Stromal cell of bone marrow (primary cell): ENCODE results near the gene KAT2A.
"Not testable (repeated sequence)": the region's sequence is repeated elsewhere in the genome, so short reads cannot be mapped to it uniquely, and the experiment has no call there.

Experiments
- DNase-seq: peaks from one replicate; pipeline ENCODE4 v3.0.0-alpha.2; 2012; ENCODE audit warnings: low read depth

Gene KAT2A

DNA sequence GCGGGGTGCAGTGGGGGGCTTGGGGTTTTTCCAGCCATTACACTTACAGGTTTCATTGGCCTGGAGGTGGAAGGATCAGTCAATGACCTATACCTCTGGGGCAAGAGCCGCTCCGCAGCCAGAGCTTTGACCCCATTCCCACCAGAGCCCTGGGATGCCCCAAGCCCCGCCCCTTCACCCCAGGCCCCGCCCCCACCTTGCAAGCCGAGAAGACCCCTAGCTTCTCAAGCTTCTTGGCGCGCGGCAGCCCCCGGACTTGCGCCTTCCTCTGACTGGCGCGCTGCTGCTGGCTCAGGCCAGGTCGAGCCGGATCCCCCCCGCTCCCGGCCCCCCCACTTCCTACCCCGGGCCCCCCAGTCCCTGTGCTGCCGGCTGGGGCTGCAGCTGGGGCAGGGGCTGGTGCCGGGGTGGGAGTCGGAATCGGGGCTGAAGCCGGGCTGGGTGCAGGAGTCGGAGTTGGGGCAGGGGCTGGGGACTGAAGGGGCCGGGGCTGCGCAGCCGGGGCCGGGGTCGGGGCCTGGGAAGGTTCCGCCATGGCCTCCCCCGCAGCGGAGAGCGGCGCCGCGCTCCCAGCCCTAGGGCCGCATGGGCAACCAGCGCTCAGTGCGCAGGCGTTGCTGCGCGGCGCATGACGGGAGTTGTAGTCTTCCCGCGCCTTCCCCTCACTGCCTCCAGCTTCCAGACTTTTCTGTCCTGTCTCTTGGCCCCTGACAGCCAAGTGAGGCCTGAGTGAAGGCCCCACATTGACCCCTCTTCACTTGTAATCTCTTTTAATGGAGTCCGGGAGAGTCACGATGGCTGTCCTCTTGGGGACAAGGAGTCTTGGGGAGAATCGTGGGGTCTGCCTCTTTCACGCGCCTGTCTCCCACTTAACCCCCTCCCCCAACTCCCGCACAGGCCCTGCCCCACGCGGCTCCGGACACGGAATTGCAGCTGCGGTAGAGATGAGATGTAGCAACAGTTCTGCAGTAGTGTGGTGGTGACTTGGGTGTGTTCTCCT lies at the start of gene KAT2A:
Gene KAT2A (minus strand): TSS at position 598 of the 1,000 bp plus-strand sequence. CDS start 63 bp downstream, at position 535.
- peak; percentile 69 for DNase-seq

DNA sequence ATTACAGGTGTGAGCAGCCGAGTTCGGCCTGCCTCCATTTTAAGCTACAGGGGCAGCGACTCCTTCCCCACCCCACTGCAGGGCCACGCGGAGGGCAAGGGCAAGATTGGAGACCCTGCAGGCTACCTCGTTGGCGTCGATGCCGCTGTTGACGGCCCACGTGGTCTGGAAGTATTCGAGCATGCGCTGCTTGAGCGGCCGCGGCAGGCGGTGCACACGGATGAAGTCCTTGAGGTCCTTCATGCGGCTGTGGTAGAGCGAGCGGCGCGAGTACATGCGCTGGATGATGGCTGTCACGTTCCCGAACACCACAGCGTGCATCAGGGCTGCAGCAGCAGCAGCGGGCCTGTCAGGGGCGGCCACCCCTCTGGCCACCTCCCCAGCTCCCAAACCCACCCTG lies 48.2 kb upstream of the KAT2A start:
- DNase-seq: no peak

DNA sequence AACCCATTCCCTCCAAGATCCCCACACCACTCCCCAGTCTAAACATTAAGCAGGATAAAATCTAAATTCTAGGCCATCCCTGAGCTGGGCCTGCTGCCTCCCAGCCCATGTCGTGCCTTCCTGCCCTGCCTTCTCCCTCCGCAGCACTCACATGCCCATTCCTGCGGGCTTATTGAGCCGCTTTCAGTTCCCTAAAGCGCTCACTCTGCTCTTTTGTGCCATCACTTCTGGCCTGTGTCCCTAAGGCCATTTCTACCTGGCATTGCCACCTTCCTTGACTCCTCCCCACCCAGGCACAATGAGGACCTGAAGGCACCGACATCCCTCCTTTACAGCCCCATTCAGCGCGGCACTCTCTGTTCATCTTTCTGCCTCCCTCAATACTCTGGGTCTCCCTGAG lies 46.6 kb upstream of the KAT2A start:
- no peak for DNase-seq

DNA sequence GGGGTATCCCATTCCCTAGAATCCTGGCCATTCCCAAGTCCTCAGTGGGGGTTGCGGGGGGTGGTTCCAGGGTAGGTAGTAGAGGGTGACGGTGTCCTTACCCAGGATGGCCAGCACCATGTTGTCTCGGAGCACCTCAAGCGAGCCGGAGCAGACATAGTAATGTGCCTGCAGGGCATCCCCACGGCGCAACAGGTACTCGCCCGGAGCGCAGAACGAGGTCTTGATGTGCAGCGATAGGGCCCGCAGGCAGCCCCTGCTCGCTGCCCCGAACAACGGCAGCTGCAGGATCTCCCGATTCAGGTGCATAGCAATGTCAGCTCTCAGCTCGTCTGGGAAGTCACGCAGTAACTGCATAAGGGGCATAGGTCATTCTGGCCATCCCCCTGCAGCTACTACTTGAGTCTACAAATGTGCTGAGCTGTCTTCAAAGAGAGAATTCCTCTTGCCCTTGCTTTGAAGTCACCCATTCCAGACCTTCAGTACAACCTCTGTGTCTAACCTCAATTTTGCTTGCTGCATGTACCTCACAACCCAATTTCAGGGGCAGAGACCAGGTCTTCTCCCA lies 45.1 kb upstream of the KAT2A start:
- DNase-seq: no peak

DNA sequence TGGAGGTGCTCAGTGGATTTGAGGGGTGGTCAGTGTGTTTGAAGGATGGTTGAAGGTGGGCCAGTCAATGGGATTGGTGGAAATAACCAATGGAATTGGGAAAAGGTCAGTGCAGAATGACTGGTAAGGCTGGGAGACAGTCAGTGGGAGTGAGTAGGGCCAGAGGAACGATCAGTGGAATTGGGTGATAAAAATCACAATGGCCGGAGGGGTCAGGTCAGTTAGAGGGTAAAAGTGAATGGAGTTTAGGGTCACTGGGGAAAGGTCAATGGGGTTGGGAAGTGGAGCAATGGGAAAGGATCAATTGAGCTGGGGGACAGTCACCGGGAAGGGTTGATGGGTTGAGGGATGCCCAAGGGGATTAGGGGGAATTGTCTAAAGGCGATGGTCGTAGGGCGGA lies 44.6 kb upstream of the KAT2A start:
- no peak for DNase-seq

DNA sequence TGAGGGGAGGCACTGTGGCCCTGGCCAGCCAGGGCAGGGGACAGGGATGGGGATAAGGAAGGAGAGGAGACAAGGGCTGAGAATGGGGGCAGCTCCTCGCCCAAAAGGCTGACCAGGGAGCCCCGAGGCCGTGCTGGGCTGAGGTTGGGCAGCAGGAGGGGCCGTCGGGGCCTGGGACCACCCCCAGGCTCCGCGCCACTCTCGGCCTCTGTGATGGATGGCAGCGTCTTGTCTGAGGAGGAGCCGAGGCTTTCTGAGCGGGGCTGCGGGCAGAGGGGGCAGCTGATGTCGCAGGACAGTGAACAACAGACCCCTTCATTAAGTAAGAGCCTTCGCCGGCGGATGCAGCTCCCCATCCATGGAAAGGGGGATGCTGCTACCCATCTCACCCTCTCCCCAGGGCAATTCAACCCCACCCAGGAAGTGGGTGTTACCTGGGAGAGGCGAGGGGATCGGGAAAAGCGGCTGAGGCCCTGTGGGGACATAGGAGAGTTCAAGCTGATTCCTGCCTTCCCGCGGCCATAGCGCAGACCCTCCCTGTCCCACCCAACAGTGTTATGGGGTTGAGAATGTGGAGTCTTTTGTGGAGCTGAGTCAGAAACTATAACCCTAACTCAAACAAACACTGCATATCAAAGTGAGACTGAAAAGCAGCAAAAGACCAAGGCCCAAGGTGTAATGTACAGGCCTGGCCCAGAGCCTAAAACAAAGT lies 42.7 kb upstream of the KAT2A start:
- no peak for DNase-seq

DNA sequence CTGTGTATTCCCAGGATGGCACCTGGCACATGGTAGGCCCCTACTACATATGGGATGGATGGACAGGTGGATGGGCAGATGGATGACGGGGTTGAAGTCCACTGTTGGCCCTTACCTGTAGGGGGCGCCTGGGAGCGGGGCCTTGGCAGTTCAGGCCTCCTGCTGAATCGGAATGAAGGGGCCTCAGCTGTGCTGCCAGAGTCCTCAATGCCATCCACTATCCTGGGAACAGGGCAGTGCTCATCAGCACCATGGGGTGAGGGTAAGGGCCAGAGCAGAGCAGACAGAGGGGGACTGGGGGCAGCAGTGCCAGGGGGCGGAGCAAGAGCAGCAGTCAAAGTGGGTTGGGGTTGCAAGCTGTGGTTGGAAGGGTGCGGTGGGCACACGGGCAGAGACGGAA lies 41.9 kb upstream of the KAT2A start:
- no peak for DNase-seq

DNA sequence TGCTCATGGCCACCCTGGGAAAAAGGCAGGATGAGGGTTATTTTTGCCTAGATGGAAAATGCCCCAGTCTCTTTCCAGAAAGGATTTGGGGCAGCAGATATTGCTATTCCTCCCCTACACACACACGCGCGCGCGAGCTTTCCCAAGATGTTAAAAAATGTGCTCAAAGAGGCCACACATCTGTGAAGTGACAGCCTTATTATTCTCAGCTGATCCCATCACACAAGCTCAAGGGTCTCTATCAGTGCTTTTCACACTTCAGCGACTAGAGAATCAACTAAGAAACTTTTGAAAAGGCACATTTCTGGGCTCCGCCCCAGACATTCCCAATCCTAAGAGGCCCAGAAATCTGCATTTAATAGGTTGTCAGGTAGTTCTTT lies 39.4 kb upstream of the KAT2A start:
- no peak for DNase-seq

DNA sequence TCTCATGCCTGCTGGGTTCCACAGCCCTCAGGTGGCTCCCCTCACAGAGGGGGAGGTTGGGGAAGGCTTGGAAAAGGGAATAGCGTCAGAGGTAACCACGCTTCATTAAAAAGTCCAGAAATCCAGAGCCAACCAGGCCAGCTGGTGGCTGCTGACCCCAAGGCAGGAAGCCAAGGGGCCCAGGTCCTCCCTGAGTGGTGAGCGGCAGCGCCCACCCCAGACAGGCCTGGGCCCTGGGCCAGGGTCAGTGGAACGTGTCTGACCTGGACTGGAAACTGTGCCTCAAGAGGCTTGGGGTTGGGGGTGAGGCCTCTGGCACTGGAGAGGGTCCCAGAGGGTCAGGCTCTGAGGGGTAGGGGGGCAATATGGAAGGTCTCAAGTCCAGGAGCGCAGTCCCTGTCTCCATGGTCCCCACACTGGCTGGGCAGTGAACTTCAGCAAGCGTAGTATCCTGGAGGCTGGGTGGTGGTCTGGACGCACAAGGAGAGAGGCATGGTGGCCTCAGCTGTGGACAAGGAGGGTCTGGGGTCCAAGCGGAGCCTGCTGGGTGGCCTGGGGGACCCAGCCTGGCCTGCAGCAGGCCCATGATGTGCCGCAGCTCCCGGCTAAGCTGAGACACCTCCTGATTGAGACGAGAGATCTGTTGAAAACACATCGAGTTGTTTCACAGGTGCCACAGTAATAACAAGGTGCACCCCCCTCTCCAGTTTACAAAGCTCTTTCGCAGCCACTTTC lies 38.8 kb upstream of the KAT2A start:
- DNase-seq: no peak

DNA sequence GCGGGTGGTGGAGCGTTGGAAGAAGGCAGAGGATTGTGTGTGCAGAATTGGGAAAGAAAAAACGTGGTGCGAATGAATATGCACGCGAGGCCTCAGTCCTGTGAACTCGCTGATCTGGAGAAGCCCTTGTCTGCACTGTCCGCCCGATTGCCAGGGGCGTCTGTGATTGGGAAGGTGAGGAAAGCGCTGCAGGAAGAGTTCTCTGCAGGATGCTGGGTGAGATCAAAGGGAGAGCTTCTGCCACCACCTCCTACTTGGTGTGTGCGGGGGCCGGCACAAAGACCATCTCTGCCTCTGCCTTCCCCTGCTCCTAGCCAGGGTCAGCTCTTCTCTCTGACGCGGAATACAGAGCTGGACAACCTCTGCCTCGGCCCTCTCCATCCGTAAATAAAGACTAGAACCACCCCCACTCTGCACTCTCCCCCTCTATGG lies 34.5 kb upstream of the KAT2A start:
- no peak for DNase-seq

DNA sequence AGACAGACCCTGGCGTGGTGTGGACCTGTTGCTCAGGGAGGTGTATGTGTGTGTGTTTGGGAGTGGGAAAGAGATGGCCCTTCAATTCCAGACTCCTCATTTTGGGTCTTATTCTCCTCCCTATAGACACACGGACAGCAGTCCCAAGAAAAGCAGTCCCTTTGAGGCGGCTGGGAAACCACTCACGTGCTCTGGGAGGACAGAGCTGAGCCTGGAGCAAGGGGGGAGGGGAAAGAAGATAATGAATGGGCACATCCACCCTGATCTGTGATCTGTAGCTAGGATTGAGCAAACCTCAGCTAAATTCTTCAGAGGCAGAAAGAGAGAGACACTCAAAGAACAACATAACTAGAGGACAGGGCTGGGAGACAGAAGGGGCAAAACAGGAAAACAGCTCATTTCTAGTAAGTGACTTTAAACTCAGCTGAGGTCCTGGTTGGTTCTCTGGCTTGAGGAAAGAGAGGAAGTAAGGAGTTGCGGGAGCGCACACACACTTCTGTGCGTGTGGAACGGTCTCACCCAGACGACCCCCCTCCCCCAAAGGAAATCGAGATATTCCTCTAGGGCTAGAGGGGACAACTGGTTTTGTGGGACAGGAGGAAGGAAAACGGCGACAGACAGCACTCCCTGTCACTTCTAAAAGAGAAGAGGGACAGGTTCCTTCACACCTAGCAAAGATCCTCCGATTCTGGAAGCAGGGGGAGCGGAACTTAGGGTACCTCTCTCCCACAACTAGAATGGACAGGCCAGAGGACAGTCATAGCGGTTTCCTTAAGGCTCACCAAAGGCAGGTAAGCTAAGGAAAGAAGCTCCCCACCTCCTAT lies 33.0 kb upstream of the KAT2A start:
- no peak for DNase-seq

DNA sequence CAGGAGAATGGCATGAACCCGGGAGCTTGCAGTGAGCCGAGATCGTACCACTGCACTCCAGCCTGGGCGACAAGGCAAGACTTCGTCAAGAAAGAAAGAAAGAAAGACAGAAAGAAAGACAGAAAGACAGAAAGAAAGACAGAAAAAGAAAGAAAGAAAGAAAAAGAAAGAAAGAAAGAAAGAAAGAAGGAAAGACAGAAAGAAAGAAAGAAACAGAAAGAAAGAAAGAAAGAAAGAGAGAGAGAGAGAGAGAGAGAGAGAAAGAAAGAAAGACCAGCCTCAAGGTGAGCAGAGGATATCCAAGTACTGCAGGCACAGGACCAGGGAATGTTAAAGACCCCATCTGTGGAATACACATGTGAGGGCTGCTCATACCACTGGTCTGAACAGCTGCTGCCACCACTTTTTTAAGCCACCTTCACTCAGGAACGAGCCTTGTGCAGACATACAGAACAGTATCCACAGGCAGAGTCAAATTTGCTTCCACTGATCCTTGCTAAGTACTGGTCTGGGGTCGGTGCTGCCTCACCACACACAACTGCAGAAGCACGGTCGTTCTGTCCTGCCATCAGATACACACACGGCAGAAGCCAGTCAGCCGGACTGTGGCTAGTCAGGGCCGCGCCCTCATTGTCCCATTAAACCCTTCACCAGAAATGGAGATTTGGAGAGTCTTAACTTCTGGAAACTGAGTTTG lies 25.9 kb upstream of the KAT2A start:
- no peak for DNase-seq

DNA sequence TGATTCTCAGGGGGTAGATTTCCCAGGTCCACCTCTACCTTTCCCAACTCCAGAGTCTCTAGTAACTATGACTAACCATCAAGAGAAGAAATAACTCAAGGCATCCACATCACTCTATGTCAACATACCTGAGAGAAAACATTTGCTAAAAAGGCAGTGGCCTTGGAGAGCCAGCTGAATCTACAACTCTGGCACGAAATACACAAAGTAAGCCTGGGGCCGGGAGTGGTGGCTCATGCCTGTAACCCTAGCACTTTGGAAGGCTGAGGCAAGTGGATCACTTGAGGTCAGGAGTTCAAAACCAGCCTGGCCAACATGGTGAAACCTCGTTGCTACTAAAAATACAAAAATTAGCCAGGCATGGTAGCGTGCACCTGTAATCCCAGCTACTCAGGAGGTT lies 22.0 kb upstream of the KAT2A start:
- DNase-seq: not testable (repeated sequence)

DNA sequence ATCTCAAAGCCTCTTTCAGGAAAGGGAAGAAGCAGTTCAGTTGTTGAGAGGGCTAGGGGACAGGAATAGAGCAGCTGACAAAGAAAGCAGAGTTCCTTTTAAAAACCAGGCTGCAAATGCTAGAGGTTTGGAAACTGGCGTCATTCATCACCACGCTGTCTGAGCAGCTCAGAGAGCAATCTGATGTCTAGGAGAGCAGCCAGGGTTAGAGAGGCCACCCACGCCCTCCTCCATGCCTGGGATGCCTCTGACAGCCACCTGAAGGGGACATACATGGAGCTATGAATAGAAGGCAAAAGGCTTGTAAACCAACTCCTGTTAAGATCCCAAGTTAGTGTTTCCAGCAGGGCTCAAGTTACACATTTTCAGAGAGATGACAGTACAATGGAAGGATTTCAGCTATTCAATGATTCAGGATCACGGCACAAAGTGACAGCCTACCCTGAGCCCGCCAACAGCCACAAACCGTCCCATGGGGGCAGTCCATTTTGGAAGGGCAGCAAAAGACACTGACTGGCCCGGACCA lies 21.3 kb upstream of the KAT2A start:
- peak; percentile 72 for DNase-seq

DNA sequence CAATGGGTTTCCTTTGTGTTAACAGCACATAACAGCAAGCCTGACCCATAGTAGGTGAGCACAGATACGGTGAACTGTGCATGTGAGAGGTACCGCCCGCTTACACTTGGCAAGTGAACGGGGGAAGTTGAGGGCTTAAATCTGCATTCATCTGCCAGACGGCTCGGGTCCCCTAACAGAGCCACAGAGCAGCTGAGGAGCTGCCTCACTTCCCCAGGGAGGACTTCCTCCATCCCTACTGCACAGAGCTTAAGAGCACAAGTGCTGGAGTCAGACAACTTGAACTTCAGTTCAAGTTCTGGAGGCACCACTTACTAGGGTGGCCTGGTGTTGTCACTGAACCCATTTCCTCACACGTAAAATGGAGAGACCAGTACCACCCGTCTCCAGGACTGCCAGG lies 20.2 kb upstream of the KAT2A start:
- no peak for DNase-seq

DNA sequence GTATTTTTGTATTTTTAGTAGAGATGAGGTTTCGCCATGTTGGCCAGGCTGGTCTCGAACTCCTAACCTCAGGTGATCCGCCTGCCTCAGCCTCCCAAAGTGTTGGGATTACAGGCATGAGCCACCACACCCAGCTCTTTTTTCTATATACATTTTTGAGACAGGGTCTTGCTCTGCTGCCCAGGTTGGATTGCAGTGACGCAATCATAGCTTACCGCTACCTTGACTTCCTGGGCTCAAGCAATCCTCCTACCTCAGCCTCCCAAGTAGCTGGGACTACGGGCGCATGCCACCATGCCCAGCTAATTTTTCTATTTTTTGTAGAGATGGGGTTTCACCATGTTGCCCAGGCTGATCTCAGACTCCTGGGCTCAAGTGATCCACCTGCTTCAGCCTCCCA lies 19.5 kb upstream of the KAT2A start:
- not testable (repeated sequence) for DNase-seq

DNA sequence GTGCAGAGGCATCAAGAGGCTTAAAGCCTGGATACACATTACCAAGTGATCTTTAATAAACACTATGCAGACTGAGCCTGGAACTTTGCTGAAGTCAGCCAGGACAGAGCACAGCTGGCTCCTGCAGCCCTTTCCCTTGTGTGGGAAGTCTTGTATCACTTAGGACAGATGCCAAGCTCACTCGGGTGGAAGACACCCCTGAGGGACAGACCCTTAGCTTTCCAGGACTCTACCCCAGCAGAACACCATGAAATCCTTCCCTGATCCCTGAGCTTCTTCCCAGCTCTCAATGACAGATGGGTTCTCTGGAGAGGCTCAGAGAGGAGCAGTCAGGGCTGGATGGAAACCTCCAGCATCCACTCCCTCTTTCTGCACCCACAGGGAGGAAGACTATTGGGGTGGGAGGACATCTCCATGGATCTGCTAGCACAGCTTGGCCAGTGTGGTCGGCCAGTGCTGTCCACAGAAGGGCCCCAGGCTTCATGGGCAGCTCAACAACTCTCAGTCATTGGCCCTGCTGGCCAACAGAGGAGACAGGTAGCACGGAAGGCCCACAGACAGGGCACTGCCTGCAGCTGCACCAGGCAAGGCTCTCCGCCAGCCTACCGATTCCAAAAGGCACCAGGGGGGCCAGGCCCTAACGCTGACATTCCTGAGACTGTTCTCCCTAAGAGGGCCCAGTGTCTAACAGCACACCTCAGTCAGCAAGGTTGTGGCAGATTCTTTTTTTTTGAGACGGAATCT lies 17.8 kb upstream of the KAT2A start:
- no peak for DNase-seq

DNA sequence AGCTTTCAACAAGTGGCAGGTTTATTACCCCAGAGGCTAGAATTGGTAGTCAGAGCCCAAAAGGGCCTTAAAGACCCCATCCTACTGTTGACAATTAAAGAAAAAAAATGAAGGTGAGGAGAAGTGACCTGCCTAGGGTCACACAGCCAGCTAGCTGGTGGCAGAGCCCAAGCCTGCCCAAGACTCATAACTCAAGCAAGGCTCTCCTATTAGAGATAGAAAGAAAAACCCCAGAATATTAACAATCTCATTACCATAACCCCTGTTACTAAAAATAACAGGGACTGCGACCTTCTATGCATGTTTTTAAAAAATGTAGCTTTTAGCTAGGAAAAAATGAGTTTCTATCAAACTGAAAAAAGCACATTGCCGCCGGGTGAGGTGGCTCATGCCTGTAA lies 15.5 kb upstream of the KAT2A start:
- DNase-seq: no peak
